Body of pancreas (tissue), 4 donors: Measurements from ENCODE around the gene SET. TPM values are rescaled to one million over a fixed set of nuclear protein-coding genes. Genes with fewer than 3 reads are reported as not detected.

ENCODE experiments used
- ATAC-seq: fragments of 150-250 bp; one replicate; pipeline ENCODE4 v1.9.1; 2016
- DNase-seq, 4 donors: peaks; one replicate each; pipeline ENCODE4 v3.0.0-alpha.2; 2019
- H3K27ac ChIP-seq, 4 donors: fragments of 200-600 bp; sonication (generic); 1 replicate in 3 of 4; 2 replicates in 1 of 4; pipeline versions ENCODE4 v1.5.1 to v1.6.1; 2016 to 2019; ENCODE audit warnings: mild to moderate bottlenecking in 1 of 4, mixed read lengths in 1 of 4, moderate library complexity in 1 of 4
- H3K27me3 ChIP-seq, 2 donors: fragments of 200-600 bp; sonication (generic); one replicate each; pipeline ENCODE4 v1.6.0; 2016; ENCODE audit warnings: mild to moderate bottlenecking in 1 of 2
- H3K36me3 ChIP-seq, 2 donors: fragments of 200-600 bp; sonication (generic); replicated peaks in 1 of 2; 2 replicates each; pipeline ENCODE4 v1.5.1; 2016; ENCODE audit warnings: low read depth in 2 of 2; ENCODE audit not compliant: insufficient read depth in 1 of 2
- H3K4me1 ChIP-seq: fragments of 200-600 bp; sonication (generic); one replicate; pipeline ENCODE4 v1.6.0; 2016
- H3K4me3 ChIP-seq, 2 donors: fragments of 200-600 bp; sonication (generic); 1 replicate in 1 of 2; 2 replicates in 1 of 2; pipeline ENCODE4 v1.5.1; 2016 to 2019
- H3K9me3 ChIP-seq, 3 donors: fragments of 200-600 bp; sonication (generic); 1 replicate in 2 of 3; 2 replicates in 1 of 3; pipeline ENCODE4 v1.5.1; 2016
- POLR2A ChIP-seq, 3 donors: fragments of 450-650 bp; IDR thresholded peaks; one replicate each; pipeline ENCODE4 v1.6.1; 2016; ENCODE audit warnings: antibody characterized with exemption in 3 of 3, mild to moderate bottlenecking in 2 of 3
- WGBS, 2 donors: methylation state at CpG; one replicate each; pipeline ENCODE4 v1.1.5; 2017; 5-methylcytosine and 5-hydroxymethylcytosine counted together
- intact Hi-C: fragments of 100-400 bp; cut with DNase I; formaldehyde crosslinking; loops from one replicate; pipeline ENCODE4 v1.15.1; 2023
- total RNA-seq, 2 donors: library from RNA; depleted of rRNA; stranded (reverse); fragments of >200 nt; gene quantifications; one replicate each; pipeline ENCODE4 v1.1.0, GENCODE V29; 2016
- TF ChIP-seq, protein P1 (sequence below), 7 experiments: fragments of 450-650 bp in 4 of 7; fragments of 200-600 bp in 3 of 7; sonication (generic) in 3 of 7; IDR thresholded peaks; one replicate each; pipeline ENCODE4 v1.5.1; 2016 to 2019; ENCODE audit warnings: antibody characterized with exemption in 7 of 7

The SET gene
- total RNA-seq, 2 donors from 2014 or later: 70.9 to 87.2 TPM

DNA sequence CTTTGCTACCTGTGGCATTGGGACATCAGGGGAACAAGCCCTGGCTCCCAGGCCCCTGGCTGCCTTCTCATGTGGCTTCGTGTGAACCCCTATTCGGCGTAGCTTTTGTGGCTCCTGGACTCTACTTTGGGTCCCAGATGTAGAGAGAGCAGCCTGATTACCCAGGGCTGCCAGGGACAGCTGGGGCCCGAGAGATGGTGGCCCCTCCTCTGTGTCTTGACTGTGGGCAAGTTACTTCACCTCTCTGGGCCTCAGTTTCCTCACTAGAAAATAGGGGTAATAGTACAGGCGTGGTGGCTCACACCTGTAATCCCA is 15.3 kb downstream of the SET start:
- Histone ChIP-seq H3K27me3 (no peaks in the 10 kb centered on the region), H3K27ac (peak overlapping the region in 3 of 4 donors; percentile 15 to 84 (median 72)), H3K9me3 (no peaks in the 10 kb centered on the region), H3K4me1 (peaks cover 21% of the 10 kb centered on the region), H3K36me3 (no peaks in the 10 kb centered on the region), H3K4me3 (no peak overlapping the region)
- WGBS, 2 donors: 92 to 98% methylated on average over 5 of the region's 5 CpGs
- TF ChIP-seq, protein P1, sequence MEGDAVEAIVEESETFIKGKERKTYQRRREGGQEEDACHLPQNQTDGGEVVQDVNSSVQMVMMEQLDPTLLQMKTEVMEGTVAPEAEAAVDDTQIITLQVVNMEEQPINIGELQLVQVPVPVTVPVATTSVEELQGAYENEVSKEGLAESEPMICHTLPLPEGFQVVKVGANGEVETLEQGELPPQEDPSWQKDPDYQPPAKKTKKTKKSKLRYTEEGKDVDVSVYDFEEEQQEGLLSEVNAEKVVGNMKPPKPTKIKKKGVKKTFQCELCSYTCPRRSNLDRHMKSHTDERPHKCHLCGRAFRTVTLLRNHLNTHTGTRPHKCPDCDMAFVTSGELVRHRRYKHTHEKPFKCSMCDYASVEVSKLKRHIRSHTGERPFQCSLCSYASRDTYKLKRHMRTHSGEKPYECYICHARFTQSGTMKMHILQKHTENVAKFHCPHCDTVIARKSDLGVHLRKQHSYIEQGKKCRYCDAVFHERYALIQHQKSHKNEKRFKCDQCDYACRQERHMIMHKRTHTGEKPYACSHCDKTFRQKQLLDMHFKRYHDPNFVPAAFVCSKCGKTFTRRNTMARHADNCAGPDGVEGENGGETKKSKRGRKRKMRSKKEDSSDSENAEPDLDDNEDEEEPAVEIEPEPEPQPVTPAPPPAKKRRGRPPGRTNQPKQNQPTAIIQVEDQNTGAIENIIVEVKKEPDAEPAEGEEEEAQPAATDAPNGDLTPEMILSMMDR (IDR thresholded peaks at IDR 0.05): no peak
- TF ChIP-seq POLR2A (IDR thresholded peaks at IDR 0.05): no peak
- ATAC-seq: no peak
- no peak for DNase-seq
- intact Hi-C loops: no loop called here

DNA sequence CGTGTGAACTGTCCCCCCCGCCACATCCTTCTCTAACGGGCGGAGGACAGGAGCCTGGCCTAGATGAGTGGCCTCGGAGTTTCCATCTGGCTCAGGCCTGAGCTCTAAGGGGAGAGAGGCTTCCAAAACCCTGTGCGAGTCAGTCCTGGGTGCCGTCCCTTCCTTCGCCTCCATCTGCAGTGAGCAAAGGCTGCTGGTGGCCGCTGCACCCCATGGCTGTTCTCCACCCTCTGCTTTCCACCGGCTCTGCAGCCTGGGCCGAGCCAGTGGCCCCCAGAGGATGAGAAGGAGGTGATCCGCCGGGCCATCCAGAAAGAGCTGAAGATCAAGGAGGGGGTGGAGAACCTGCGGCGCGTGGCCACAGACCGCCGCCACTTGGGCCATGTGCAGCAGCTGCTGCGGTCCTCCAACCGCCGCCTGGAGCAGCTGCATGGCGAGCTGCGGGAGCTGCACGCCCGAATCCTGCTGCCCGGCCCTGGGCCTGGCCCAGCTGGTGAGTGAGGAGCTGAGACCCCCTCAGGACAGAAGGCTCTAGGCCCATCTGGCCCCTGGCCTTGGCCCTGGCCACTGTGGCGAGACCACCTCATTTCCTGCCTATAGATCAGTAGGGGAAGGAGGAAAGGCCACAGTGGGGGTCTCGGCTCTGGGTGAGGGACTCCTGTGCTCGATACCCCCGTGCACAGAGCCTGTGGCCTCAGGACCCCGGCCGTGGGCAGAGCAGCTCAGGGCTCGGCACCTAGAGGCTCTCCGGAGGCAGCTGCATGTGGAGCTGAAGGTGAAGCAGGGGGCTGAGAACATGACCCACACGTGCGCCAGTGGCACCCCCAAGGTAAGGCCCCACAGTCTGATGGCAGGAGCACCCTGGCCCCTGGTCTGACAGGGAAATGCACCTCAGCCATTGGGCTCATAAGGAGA is 16.3 kb downstream of the SET start:
- H3K36me3 ChIP-seq: no peaks in the 10 kb centered on the region
- no peaks in the 10 kb centered on the region for H3K27me3 ChIP-seq
- TF ChIP-seq POLR2A (IDR thresholded peaks at IDR 0.05): no peak
- TF ChIP-seq, protein P1 (IDR thresholded peaks at IDR 0.05): no peak
- DNase-seq (peak in 1 of 4 donors; percentile 8), ATAC-seq (no peak)
- H3K4me1 ChIP-seq: peaks cover 21% of the 10 kb centered on the region
- H3K27ac ChIP-seq: no peak overlapping the region
- 85 to 90% methylated on average over 5 to 35 of the region's 36 CpGs for WGBS, 2 donors
- no peak overlapping the region for H3K4me3 ChIP-seq
- intact Hi-C loops: no loop called here
- no peaks in the 10 kb centered on the region for H3K9me3 ChIP-seq

DNA sequence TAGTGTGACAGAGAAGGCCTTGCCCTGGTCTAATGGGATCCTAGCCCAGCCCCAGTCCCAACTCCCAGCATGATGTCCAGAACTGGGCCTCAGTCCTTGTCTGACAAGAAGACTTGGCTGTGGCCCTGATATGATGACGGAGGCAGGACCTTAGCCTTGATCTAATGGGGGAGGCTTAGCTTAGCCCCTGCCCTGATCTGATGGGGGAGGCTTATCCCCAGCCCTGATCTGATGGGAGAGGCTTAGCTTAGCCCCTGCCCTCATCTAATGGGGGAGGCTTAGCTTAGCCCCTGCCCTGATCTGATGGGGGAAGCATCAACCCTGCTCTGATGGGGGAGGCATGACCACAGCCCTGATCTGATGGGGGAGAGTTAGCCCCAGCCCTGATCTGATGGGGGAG is 17.0 kb downstream of the SET start:
- DNase-seq (peak in 1 of 4 donors; percentile 11), ATAC-seq (no peak)
- Histone ChIP-seq H3K27ac (no peak overlapping the region), H3K9me3 (no peaks in the 10 kb centered on the region), H3K27me3 (no peaks in the 10 kb centered on the region), H3K36me3 (no peaks in the 10 kb centered on the region), H3K4me3 (no peak overlapping the region), H3K4me1 (peaks cover 18% of the 10 kb centered on the region)
- intact Hi-C loops: no loop called here
- 88% methylated on average over 1 of the region's 1 CpG; no CpG with 5 or more reads in 1 of the 2 donors for WGBS, 2 donors
- TF ChIP-seq POLR2A (IDR thresholded peaks at IDR 0.05): no peak
- TF ChIP-seq, protein P1 (IDR thresholded peaks at IDR 0.05): no peak

DNA sequence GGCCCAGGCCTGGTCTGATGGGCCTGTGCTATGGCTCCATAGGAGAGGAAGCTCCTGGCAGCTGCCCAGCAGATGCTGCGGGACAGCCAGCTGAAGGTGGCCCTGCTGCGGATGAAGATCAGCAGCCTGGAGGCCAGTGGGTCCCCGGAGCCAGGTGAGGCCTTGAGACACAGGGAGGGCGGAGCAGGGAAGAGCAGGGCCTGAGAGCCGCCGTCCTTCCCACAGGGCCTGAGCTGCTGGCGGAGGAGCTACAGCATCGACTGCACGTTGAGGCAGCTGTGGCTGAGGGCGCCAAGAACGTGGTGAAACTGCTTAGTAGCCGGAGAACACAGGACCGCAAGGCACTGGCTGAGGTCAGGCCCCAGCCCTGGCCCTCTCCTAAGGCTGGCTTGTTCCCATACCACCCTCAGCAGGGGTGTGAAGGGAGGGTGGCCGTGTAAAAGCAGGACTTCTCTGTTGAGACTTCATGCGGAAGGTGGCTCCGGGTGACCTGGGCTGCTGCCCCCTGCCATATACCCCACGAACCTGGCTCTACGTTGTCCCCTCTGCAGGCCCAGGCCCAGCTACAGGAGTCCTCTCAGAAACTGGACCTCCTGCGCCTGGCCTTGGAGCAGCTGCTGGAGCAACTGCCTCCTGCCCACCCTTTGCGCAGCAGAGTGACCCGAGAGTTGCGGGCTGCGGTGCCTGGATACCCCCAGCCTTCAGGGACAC is 17.8 kb downstream of the SET start:
- DNase-seq (peak in 1 of 4 donors; percentile 14), ATAC-seq (no peak)
- Histone ChIP-seq H3K4me1 (peaks cover 11% of the 10 kb centered on the region), H3K27ac (no peak overlapping the region), H3K27me3 (no peaks in the 10 kb centered on the region), H3K4me3 (no peak overlapping the region), H3K9me3 (no peaks in the 10 kb centered on the region), H3K36me3 (no peaks in the 10 kb centered on the region)
- WGBS, 2 donors: 70 to 84% methylated on average over 6 to 23 of the region's 23 CpGs
- TF ChIP-seq, protein P1 (IDR thresholded peaks at IDR 0.05): no peak
- no peak for TF ChIP-seq POLR2A (IDR thresholded peaks at IDR 0.05)
- intact Hi-C loops: no loop called here
